Fibroblast of skin of abdomen (primary cell): Measurements from ENCODE around the gene JAML.

Source experiments
- DNase-seq: peaks from one replicate; pipeline ENCODE4 v3.0.0-alpha.2; 2013

JAML gene

GRCh38 chr11:118144301-118145268 is 80.2 kb downstream of the JAML start:
- DNase-seq: no peak
